ENCODE results near the gene KIF12. TPM values are rescaled to one million over a fixed set of nuclear protein-coding genes. Genes with fewer than 3 reads are reported as not detected.

KIF12 gene
- total RNA-seq, 2 experiments from 2014 or later: not detected

DNA sequence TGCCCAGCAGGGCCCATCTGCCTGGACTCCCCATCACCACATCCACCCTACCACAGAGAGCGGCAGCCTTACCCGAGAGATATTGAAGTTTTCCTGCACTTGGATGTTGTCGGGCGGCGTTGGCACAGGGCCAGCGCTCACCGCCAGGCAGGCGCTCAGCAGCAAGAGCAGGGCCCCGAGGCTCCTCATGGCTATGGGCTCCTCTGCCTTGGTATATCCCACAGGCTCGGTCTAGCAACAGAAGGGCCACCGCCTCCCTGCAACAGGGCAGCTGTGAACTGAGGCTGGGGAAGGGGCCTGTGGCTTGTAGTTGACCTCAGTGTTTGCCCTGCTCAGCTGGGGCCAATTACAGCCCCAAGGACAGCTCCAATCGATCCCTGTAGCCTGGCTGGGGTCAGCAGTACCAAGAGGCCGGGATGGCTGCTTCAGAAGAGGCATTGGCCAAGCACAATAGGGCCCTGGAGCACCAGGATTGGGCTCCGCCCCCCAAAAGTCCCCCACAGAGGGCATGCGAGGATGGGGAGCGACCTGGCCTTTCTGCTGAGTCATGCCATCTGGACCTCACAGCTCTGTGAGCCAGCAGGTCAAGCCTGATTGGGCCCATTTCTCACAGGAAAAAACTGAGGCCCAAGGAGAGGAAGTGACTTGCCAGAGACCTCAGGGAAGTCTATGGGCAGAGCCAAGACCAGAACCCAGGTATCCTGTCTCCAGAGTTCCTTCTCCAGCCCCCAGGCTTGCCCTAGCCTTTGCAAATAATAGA is 20.9 kb downstream of the KIF12 start, which contains the start of gene AMBP:
AMBP (minus strand) TSS at position 280 of the 760 bp plus-strand sequence; CDS start at position 189, 91 bp downstream.
- Mint-ChIP-seq H3K9me3 (no peaks in the 10 kb centered on the region), H3K27ac (no peak within 1 kb of the TSS), H3K4me3 (no peak within 1 kb of the TSS), H3K36me3 (ENCODE audit: low read depth) (no peaks in the 10 kb centered on the region), H3K27me3 (peaks cover 12% of the 10 kb centered on the region), H3K4me1 (ENCODE audit: low read depth) (no peaks in the 10 kb centered on the region)
- TF ChIP-seq, protein P1, sequence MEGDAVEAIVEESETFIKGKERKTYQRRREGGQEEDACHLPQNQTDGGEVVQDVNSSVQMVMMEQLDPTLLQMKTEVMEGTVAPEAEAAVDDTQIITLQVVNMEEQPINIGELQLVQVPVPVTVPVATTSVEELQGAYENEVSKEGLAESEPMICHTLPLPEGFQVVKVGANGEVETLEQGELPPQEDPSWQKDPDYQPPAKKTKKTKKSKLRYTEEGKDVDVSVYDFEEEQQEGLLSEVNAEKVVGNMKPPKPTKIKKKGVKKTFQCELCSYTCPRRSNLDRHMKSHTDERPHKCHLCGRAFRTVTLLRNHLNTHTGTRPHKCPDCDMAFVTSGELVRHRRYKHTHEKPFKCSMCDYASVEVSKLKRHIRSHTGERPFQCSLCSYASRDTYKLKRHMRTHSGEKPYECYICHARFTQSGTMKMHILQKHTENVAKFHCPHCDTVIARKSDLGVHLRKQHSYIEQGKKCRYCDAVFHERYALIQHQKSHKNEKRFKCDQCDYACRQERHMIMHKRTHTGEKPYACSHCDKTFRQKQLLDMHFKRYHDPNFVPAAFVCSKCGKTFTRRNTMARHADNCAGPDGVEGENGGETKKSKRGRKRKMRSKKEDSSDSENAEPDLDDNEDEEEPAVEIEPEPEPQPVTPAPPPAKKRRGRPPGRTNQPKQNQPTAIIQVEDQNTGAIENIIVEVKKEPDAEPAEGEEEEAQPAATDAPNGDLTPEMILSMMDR (IDR thresholded peaks at IDR 0.05): no peak
- CTCF ChIA-PET: no interaction called here
- no peaks in the 10 kb centered on the region for H3K9me3 ChIP-seq (ENCODE audit: control insufficient read depth in 1 of 2, insufficient read depth in 1 of 2, low read length in 2 of 2)
- POLR2A ChIA-PET: no interaction called here
- ATAC-seq (ENCODE audit: poor library complexity) (no peak), DNase-seq (no peak)
- H3K36me3 ChIP-seq (ENCODE audit: insufficient read depth, low read length): no peaks in the 10 kb centered on the region
- no peak within 1 kb of the TSS for H3K27ac ChIP-seq (ENCODE audit: low read depth in 1 of 2, low read length in 2 of 2)
- intact Hi-C loops (cut with DNase I, micrococcal nuclease): no loop called here
- H3K27me3 ChIP-seq (ENCODE audit: control insufficient read depth in 1 of 2, insufficient read depth in 2 of 2, low read length in 2 of 2): peaks cover 0 to 5% of the 10 kb centered on the region in 2 experiments
- no peak within 1 kb of the TSS for H3K4me3 ChIP-seq (ENCODE audit: low read length)
- no peaks in the 10 kb centered on the region for H3K4me1 ChIP-seq (ENCODE audit: insufficient read depth, low read length)

DNA sequence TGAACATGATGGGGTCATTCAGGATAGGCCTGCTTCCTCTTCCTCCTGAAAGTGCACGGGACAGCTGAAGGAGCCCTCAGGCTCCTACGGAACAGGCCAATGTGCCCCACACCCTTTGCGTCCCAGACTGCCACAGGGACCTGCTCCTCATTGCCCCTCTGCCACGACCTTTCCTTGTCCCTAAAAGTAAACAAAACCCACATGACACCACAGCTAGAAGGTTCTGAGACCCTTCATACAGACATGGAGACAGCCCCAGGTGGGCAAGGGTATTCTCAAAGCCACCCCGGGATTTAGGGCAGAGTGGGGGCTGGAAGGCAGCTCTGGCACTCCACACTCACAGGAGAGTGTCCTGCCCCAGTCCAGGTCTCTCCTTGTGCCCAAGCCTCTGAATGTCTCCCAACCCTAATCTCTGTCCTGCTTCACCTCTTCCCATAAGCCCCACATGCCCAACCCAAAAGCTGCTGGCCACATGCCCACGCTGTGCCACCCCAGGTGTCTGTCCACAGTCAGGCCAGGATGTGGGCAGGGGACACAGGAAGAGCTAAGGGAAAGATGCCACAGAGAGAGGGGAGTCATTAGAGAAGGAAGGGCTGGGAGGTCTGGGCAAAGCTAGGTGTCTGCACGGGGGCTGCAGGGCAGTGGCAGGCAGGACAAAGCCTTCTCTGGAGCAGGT is 21.8 kb downstream of the KIF12 start:
- no peak for DNase-seq
- no peaks in the 10 kb centered on the region for H3K9me3 ChIP-seq (ENCODE audit: control insufficient read depth in 1 of 2, insufficient read depth in 1 of 2, low read length in 2 of 2)
- ChIA-PET CTCF (no interaction called here), POLR2A (no interaction called here)
- ATAC-seq (ENCODE audit: poor library complexity): no peak
- no peak overlapping the region for H3K27ac ChIP-seq (ENCODE audit: low read depth in 1 of 2, low read length in 2 of 2)
- Mint-ChIP-seq H3K4me1 (ENCODE audit: low read depth) (no peaks in the 10 kb centered on the region), H3K9me3 (no peaks in the 10 kb centered on the region), H3K4me3 (no peak overlapping the region), H3K27ac (no peak overlapping the region), H3K27me3 (peaks cover 12% of the 10 kb centered on the region), H3K36me3 (ENCODE audit: low read depth) (no peaks in the 10 kb centered on the region)
- H3K4me1 ChIP-seq (ENCODE audit: insufficient read depth, low read length): no peaks in the 10 kb centered on the region
- TF ChIP-seq, protein P1 (IDR thresholded peaks at IDR 0.05): no peak
- intact Hi-C loops (cut with DNase I, micrococcal nuclease): no loop called here
- no peak overlapping the region for H3K4me3 ChIP-seq (ENCODE audit: low read length)
- no peaks in the 10 kb centered on the region for H3K36me3 ChIP-seq (ENCODE audit: insufficient read depth, low read length)
- peaks cover 0 to 5% of the 10 kb centered on the region in 2 experiments for H3K27me3 ChIP-seq (ENCODE audit: control insufficient read depth in 1 of 2, insufficient read depth in 2 of 2, low read length in 2 of 2)

DNA sequence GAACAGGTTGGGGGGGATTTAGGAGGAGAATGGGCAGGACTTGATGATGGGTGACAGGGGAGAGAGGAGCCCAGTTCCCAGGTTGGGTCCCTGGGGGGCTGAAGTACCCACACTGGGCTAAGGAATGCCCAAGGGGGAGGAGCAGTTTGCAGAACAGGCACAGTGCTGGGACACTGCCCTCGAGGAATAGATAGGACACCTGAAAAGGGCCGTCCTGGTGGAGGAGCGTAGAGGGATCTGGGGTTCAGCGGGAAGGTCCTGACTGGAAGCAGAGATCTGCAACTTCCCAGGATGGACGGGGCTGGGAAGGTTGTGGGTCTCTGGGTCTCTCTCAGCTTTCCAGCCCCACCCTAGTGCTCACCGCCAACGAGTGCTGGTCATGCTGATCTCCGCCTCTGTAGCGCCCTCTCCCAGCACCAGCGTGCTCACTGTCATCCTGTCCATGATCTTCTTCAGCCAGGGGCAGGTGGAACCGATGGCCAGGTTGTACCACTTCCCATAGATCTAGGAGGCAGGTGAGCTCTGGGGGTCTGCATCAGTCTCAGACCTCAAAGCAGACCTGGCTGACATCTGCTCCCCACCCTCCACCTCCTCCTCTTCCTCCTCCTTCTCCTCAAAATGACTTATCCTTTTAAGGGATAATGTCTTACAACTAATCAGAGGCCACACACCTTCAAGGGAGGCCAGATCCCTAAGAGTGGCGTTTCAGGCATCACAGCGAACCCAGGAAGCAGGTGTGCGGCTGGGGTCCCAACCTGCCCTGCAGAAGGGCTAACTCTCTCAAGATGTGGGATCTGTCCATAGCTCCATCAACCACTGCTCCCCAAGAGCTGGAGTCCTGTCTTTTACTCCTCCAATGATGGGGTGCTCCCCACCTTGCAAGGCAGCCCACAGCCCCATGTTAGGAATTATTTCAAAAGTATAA is 22.6 kb downstream of the KIF12 start:
- H3K4me1 ChIP-seq (ENCODE audit: insufficient read depth, low read length): no peaks in the 10 kb centered on the region
- no peak for DNase-seq
- intact Hi-C loops (cut with DNase I, micrococcal nuclease): no loop called here
- TF ChIP-seq, protein P1 (IDR thresholded peaks at IDR 0.05): no peak
- Mint-ChIP-seq H3K27ac (no peak overlapping the region), H3K27me3 (peaks cover 12% of the 10 kb centered on the region), H3K9me3 (no peaks in the 10 kb centered on the region), H3K4me3 (no peak overlapping the region), H3K4me1 (ENCODE audit: low read depth) (no peaks in the 10 kb centered on the region), H3K36me3 (ENCODE audit: low read depth) (no peaks in the 10 kb centered on the region)
- POLR2A ChIA-PET: no interaction called here
- no peaks in the 10 kb centered on the region for H3K36me3 ChIP-seq (ENCODE audit: insufficient read depth, low read length)
- peaks cover 0 to 5% of the 10 kb centered on the region in 2 experiments for H3K27me3 ChIP-seq (ENCODE audit: control insufficient read depth in 1 of 2, insufficient read depth in 2 of 2, low read length in 2 of 2)
- ATAC-seq (ENCODE audit: poor library complexity): no peak
- H3K4me3 ChIP-seq (ENCODE audit: low read length): no peak overlapping the region
- CTCF ChIA-PET: no interaction called here
- H3K9me3 ChIP-seq (ENCODE audit: control insufficient read depth in 1 of 2, insufficient read depth in 1 of 2, low read length in 2 of 2): no peaks in the 10 kb centered on the region
- no peak overlapping the region for H3K27ac ChIP-seq (ENCODE audit: low read depth in 1 of 2, low read length in 2 of 2)
